A549 treated with RU486 at 1 μM for 4 hours (cell line): ENCODE measurements around the gene BST1. TPM values are rescaled to one million over a fixed set of nuclear protein-coding genes. Genes with fewer than 3 reads are reported as not detected.

ENCODE experiments used
- total RNA-seq: library from RNA; stranded (reverse); fragments of 200-300 nt; extraction: Qiagen RNA extraction; gene quantifications from 5 replicates; pipeline ENCODE4 v1.2.3, GENCODE V29; 2022; ENCODE audit warnings: low read depth

The BST1 gene, protein sequence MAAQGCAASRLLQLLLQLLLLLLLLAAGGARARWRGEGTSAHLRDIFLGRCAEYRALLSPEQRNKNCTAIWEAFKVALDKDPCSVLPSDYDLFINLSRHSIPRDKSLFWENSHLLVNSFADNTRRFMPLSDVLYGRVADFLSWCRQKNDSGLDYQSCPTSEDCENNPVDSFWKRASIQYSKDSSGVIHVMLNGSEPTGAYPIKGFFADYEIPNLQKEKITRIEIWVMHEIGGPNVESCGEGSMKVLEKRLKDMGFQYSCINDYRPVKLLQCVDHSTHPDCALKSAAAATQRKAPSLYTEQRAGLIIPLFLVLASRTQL
- 17.1 to 22.2 TPM (median 19.1 TPM) in 5 replicates for total RNA-seq

DNA sequence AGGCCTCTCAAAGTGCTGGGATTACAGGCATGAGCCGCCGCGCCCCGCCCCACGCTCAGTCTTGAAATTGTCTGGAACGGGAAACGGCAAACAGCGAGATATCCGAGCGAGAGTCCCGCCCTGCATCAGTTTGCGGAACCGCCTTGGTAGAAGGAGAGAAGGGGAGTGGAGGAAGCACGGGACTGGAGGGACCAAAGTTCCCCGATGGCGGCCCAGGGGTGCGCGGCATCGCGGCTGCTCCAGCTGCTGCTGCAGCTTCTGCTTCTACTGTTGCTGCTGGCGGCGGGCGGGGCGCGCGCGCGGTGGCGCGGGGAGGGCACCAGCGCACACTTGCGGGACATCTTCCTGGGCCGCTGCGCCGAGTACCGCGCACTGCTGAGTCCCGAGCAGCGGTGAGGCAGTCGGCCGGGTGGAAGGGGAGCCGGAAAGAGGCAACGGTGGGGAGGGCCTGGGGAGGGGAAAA is at the start of gene BST1:
TSS of gene BST1 (plus strand) at position 125 of the 463 bp plus-strand sequence. CDS start at position 205, 80 bp downstream.

DNA sequence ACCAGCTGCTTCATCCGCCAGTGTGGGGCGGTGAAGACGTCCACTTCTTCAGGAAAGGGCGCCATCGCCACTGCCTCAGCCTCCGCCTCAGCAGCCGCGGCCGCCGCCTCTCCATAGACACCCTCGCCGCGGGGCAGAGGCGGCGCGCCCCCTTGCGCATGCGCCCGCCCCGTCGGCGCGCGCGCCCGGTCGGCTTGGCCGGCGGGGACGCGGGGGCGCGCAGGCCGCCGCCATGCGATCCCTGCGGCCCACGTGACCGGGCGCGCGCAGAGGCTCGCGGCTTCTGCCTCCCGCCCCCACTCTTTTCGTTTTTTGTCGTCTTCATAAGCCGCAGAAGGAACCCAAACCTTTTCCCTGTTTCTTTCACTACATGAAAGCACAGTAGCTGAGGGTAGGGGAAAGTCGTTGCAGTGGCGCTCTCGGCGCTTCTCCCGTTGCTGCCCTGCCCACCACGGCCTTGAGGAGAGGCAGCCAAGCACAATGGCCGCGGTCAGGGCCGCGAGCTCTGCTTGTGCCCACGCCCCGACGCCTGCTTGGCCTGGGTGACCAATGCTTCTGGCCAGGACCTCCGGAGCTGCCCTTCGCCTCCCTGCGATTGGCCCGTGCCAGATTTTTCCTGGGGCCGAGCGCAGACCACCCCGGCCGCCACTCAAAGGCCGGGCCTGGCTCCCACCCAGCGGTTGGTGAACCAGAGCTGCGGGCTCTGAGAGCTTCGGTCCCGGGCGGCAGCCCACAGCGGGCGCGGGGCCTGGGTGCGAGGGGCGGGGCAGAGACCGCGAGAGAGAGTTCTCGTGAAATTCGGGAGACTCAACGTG is 47.4 kb upstream of the BST1 start, which contains the start of gene FBXL5:
TSS of gene FBXL5 (minus strand) at position 135 of the 815 bp plus-strand sequence. CDS start at position 65, 70 bp downstream.

DNA sequence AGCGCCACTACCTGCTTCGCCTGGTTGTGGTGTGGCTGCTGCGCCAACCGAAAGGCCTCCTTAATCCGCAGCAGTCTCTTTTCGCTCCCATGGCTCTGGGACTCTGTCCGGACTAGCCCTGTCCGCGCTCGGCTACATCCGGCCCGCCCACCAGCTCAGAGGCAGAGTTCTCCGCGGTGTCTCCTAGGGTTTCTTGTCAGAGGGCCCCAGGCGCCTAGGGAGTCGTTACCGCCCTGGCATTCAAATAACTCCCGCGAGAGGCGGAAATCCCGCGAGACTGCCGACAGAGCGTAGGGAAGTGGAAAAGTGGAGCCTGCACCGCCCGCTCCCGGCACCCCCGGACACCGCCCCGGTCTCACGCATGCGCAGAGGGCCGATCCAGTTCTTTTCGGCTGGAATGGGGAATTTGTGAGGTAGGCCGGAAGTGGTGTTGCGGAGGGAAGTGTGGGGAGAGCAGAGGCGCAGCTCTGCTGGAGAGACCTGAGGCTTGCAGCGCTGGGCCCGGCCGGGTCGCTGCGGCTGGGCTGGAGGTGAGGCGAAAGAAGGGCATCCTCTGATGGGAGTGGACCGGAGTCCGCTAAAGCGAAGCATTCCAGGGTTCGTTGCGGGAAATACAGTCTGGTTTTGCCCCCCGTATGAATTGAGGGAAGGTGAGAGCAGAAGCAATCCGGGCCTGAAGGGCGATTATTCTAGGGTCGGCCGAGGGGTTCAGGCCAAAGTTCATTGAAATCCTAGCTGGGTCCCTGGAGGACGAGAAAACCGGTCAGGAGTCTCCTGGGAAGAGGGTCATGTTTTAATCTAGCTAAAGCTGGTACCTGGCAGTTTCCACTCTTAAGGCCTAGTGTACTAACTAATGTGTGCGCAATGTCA is 21.3 kb upstream of the BST1 start, which contains the start of gene FAM200B:
TSS of gene FAM200B (plus strand) at position 456 of the 870 bp plus-strand sequence. CDS start 5,151 bp downstream, outside the sequence.

DNA sequence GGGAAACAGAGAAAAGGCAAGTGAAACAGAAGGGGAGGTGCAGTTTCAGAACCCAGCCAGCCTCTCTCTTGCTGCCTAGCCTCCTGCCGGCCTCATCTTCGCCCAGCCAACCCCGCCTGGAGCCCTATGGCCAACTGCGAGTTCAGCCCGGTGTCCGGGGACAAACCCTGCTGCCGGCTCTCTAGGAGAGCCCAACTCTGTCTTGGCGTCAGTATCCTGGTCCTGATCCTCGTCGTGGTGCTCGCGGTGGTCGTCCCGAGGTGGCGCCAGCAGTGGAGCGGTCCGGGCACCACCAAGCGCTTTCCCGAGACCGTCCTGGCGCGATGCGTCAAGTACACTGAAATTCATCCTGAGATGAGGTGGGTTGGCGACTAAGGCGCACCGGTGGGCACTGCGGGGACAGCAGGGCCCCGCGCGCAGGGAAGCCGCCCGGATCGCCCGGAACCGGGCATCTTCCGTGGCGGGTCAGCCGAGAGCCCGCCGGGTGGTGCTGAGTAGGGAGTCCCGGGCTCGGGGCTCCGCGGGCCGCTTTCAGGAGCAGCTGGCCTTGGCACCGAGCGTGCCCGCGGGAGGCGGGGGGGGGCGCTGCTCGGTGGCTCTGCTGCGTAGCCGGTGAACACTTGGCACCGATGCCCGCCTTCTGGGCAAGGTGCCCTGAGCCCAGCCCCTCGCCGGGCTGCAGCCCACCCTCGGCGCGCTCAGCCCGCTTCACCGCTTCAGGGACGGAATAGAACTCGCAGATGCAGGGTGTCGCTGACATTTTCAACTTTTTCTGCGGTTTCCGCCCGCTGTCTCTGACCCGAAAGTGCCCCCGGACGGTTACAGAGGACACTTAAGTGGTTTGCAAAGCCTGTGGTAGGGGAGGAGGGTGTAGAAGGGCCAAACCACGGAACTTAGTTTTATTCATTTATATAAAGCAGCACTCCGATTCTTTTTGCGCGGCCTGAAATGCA is 75.7 kb downstream of the BST1 start, which contains the start of gene CD38:
TSS of gene CD38 (plus strand) at position 40 of the 953 bp plus-strand sequence. CDS start at position 127, 87 bp downstream.

Other genes with a start within 250 kb of the BST1 start
- 11.8 to 20.0 TPM (median 12.6 TPM) in 5 replicates for gene CC2D2A, start 233.2 kb upstream of the BST1 start, total RNA-seq
- 22.8 to 34.6 TPM (median 32.2 TPM) in 5 replicates for gene FBXL5, start 47.7 kb upstream of the BST1 start, total RNA-seq
- 23.3 to 34.9 TPM (median 31.6 TPM) in 5 replicates for gene FAM200B, start 21.2 kb upstream of the BST1 start, total RNA-seq
- 7.6 to 14.1 TPM (median 10.1 TPM) in 5 replicates for gene CD38, start 75.3 kb downstream of the BST1 start, total RNA-seq
- gene FGFBP1, start 235.7 kb downstream of the BST1 start, total RNA-seq: 3.7 to 4.5 TPM (median 4.3 TPM) in 5 replicates